ENCODE data around the gene RSL1D1.
"Not testable (repeated sequence)": the region's sequence is repeated elsewhere in the genome, so short reads cannot be mapped to it uniquely, and the experiment has no call there.

The RSL1D1 gene

GRCh38 chr16:11844499-11844898 lies 6.8 kb downstream of the RSL1D1 start:
- Histone ChIP-seq H3K4me1 (ENCODE audit: control insufficient read depth, insufficient read depth, low read length, unreplicated experiment) (peaks cover 16% of the 10 kb centered on the region), H3K79me2 (ENCODE audit: control insufficient read depth, insufficient read depth, low read length, unreplicated experiment) (peaks cover 48% of the 10 kb centered on the region), H2AFZ (ENCODE audit: low read length, unreplicated experiment) (no peak overlapping the region), H3K27ac (ENCODE audit: low read depth, low read length) (no peak overlapping the region), H3K4me3 (ENCODE audit: low read depth, low read length) (no peak overlapping the region), H3K27me3 (ENCODE audit: insufficient read depth, low read length) (no peaks in the 10 kb centered on the region), H3K36me3 (ENCODE audit: insufficient read depth, low read length) (peaks cover 58% of the 10 kb centered on the region)

DNA sequence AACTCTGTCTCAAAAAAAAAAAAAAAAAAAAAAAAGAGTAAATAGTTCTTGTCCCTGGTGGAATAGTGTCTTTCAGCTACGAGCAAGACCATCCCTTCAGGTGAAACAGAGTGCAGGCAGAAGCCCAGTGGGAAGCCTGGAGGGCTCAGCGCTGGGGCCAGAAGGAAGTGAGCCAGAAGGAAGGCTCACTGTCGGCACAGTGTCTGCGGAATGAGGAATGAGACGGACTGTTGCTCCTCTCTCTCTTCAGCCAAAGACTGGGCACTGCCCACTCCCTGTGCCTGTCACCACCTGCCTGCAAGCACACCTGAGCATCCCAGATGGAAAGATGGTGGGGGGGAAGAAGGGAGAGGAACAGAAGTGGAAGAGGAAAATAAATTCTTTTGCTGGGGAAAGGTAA lies 7.5 kb downstream of the RSL1D1 start:
- H3K27ac ChIP-seq (ENCODE audit: low read depth, low read length): no peak overlapping the region
- no peaks in the 10 kb centered on the region for H3K27me3 ChIP-seq (ENCODE audit: insufficient read depth, low read length)
- H3K4me3 ChIP-seq (ENCODE audit: low read depth, low read length): no peak overlapping the region
- H3K36me3 ChIP-seq (ENCODE audit: insufficient read depth, low read length): peaks cover 60% of the 10 kb centered on the region
- H2AFZ ChIP-seq (ENCODE audit: low read length, unreplicated experiment): no peak overlapping the region
- peaks cover 9% of the 10 kb centered on the region for H3K4me1 ChIP-seq (ENCODE audit: control insufficient read depth, insufficient read depth, low read length, unreplicated experiment)
- peaks cover 41% of the 10 kb centered on the region for H3K79me2 ChIP-seq (ENCODE audit: control insufficient read depth, insufficient read depth, low read length, unreplicated experiment)

GRCh38 chr16:11843206-11843605 lies 8.1 kb downstream of the RSL1D1 start:
- no peak overlapping the region for H2AFZ ChIP-seq (ENCODE audit: low read length, unreplicated experiment)
- peaks cover 3% of the 10 kb centered on the region for H3K4me1 ChIP-seq (ENCODE audit: control insufficient read depth, insufficient read depth, low read length, unreplicated experiment)
- H3K79me2 ChIP-seq (ENCODE audit: control insufficient read depth, insufficient read depth, low read length, unreplicated experiment): peaks cover 35% of the 10 kb centered on the region
- H3K36me3 ChIP-seq (ENCODE audit: insufficient read depth, low read length): peaks cover 58% of the 10 kb centered on the region
- H3K27ac ChIP-seq (ENCODE audit: low read depth, low read length): no peak overlapping the region
- H3K27me3 ChIP-seq (ENCODE audit: insufficient read depth, low read length): no peaks in the 10 kb centered on the region
- H3K4me3 ChIP-seq (ENCODE audit: low read depth, low read length): no peak overlapping the region

- H3K36me3 ChIP-seq (ENCODE audit: insufficient read depth, low read length): peaks cover 48% of the 10 kb centered on the region
- peaks cover 16% of the 10 kb centered on the region for H3K79me2 ChIP-seq (ENCODE audit: control insufficient read depth, insufficient read depth, low read length, unreplicated experiment)
- no peak overlapping the region for H2AFZ ChIP-seq (ENCODE audit: low read length, unreplicated experiment)
- H3K27ac ChIP-seq (ENCODE audit: low read depth, low read length): no peak overlapping the region
- no peak overlapping the region for H3K4me3 ChIP-seq (ENCODE audit: low read depth, low read length)
- peaks cover 12% of the 10 kb centered on the region for H3K4me1 ChIP-seq (ENCODE audit: control insufficient read depth, insufficient read depth, low read length, unreplicated experiment)
- no peaks in the 10 kb centered on the region for H3K27me3 ChIP-seq (ENCODE audit: insufficient read depth, low read length)
Observed at GRCh38 chr16:11841026-11841425, 10.3 kb downstream of the RSL1D1 start.

GRCh38 chr16:11836650-11837244 lies 14.6 kb downstream of the RSL1D1 start:
- no peaks in the 10 kb centered on the region for H3K27me3 ChIP-seq (ENCODE audit: insufficient read depth, low read length)

GRCh38 chr16:11835891-11836649 lies 15.3 kb downstream of the RSL1D1 start:
- peaks cover 37% of the 10 kb centered on the region for H3K4me1 ChIP-seq (ENCODE audit: control insufficient read depth, insufficient read depth, low read length, unreplicated experiment)
- H3K27ac ChIP-seq (ENCODE audit: low read depth, low read length): peak overlapping the region; percentile 95
- no peaks in the 10 kb centered on the region for H3K27me3 ChIP-seq (ENCODE audit: insufficient read depth, low read length)

More at GRCh38 chr16:11836650-11837244, 14.6 kb downstream of the RSL1D1 start:
- Histone ChIP-seq H3K4me1 (ENCODE audit: control insufficient read depth, insufficient read depth, low read length, unreplicated experiment) (peaks cover 37% of the 10 kb centered on the region), H3K79me2 (ENCODE audit: control insufficient read depth, insufficient read depth, low read length, unreplicated experiment) (no peaks in the 10 kb centered on the region), H2AFZ (ENCODE audit: low read length, unreplicated experiment) (no peak overlapping the region), H3K36me3 (ENCODE audit: insufficient read depth, low read length) (peaks cover 29% of the 10 kb centered on the region), H3K27ac (ENCODE audit: low read depth, low read length) (peak overlapping the region; percentile 95), H3K4me3 (ENCODE audit: low read depth, low read length) (no peak overlapping the region)

GRCh38 chr16:11835309-11835708 lies 16.0 kb downstream of the RSL1D1 start:
- peaks cover 37% of the 10 kb centered on the region for H3K4me1 ChIP-seq (ENCODE audit: control insufficient read depth, insufficient read depth, low read length, unreplicated experiment)
- no peak overlapping the region for H2AFZ ChIP-seq (ENCODE audit: low read length, unreplicated experiment)
- H3K27me3 ChIP-seq (ENCODE audit: insufficient read depth, low read length): no peaks in the 10 kb centered on the region
- H3K36me3 ChIP-seq (ENCODE audit: insufficient read depth, low read length): peaks cover 20% of the 10 kb centered on the region
- H3K27ac ChIP-seq (ENCODE audit: low read depth, low read length): peak overlapping the region; percentile 95
- H3K79me2 ChIP-seq (ENCODE audit: control insufficient read depth, insufficient read depth, low read length, unreplicated experiment): no peaks in the 10 kb centered on the region
- no peak overlapping the region for H3K4me3 ChIP-seq (ENCODE audit: low read depth, low read length)

More at GRCh38 chr16:11835891-11836649, 15.3 kb downstream of the RSL1D1 start:
- Histone ChIP-seq H3K36me3 (ENCODE audit: insufficient read depth, low read length) (peaks cover 25% of the 10 kb centered on the region), H3K4me3 (ENCODE audit: low read depth, low read length) (no peak overlapping the region), H2AFZ (ENCODE audit: low read length, unreplicated experiment) (no peak overlapping the region), H3K79me2 (ENCODE audit: control insufficient read depth, insufficient read depth, low read length, unreplicated experiment) (no peaks in the 10 kb centered on the region)

GRCh38 chr16:11833951-11834695 lies 17.2 kb downstream of the RSL1D1 start:
- no peaks in the 10 kb centered on the region for H3K27me3 ChIP-seq (ENCODE audit: insufficient read depth, low read length)
- H3K36me3 ChIP-seq (ENCODE audit: insufficient read depth, low read length): peaks cover 11% of the 10 kb centered on the region
- peak overlapping the region; percentile 95 for H3K27ac ChIP-seq (ENCODE audit: low read depth, low read length)
- H2AFZ ChIP-seq (ENCODE audit: low read length, unreplicated experiment): no peak overlapping the region
- H3K4me1 ChIP-seq (ENCODE audit: control insufficient read depth, insufficient read depth, low read length, unreplicated experiment): peaks cover 37% of the 10 kb centered on the region
- H3K4me3 ChIP-seq (ENCODE audit: low read depth, low read length): peak overlapping the region; percentile 35
- no peaks in the 10 kb centered on the region for H3K79me2 ChIP-seq (ENCODE audit: control insufficient read depth, insufficient read depth, low read length, unreplicated experiment)

DNA sequence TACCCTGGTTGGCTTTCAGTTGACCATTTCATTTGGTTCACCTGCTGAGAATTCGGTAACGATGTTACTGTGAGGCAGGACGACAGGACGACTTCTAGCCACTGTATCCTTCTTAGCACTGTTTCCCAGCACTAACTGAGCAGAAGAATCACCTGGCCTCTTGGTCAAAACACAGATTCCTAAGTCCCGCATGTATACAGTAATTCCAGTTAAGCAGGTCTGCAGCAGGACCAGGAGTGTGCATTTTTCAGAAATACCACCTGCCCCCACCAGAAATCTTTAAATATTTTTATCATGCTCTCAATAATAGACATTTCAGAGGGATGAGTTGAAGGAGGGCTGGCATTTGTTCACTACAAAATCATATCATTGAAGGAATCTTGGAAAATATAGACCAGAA lies 22.6 kb downstream of the RSL1D1 start:
- Histone ChIP-seq H3K27ac (ENCODE audit: low read depth, low read length) (no peak overlapping the region), H3K36me3 (ENCODE audit: insufficient read depth, low read length) (no peaks in the 10 kb centered on the region)

DNA sequence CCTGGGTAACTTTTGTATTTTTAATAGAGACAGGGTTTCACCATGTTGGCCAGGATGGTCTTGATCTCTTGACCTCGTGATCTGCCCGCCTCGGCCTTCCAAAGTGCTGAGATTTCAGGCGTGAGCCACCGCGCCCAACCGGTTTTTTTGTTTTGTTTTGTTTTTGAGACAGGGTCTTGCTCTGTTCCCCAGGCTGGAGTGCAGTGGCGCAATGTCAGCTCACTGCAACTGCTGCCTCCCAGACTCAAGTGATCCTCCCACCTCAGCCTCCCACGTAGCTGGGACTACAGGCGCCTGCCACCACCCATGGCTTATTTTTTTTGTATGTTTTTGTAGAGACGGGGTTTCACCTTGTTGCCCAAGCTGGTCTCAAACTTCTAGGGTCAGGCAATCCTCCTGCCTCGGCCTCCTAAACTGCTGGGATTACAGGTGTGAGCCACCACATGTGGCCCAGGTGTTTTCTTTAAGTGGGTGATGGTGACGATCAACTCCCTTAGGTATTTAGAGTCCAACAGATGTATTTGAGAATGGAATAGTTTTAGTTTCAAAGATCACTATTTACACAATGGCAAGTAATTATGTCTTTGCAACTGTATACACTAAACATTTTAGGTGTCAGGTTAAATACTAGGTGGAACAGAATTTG lies 25.7 kb downstream of the RSL1D1 start:
- H3K79me2 ChIP-seq (ENCODE audit: control insufficient read depth, insufficient read depth, low read length, unreplicated experiment); H3K27ac ChIP-seq (ENCODE audit: low read depth, low read length); H2AFZ ChIP-seq (ENCODE audit: low read length, unreplicated experiment); H3K4me3 ChIP-seq (ENCODE audit: low read depth, low read length); H3K27me3 ChIP-seq (ENCODE audit: insufficient read depth, low read length); H3K4me1 ChIP-seq (ENCODE audit: control insufficient read depth, insufficient read depth, low read length, unreplicated experiment); H3K36me3 ChIP-seq (ENCODE audit: insufficient read depth, low read length): not testable (repeated sequence)

More for the DNA sequence above, 22.6 kb downstream of the RSL1D1 start:
- H3K4me1 ChIP-seq (ENCODE audit: control insufficient read depth, insufficient read depth, low read length, unreplicated experiment): peaks cover 9% of the 10 kb centered on the region
- H3K79me2 ChIP-seq (ENCODE audit: control insufficient read depth, insufficient read depth, low read length, unreplicated experiment): no peaks in the 10 kb centered on the region
- no peaks in the 10 kb centered on the region for H3K27me3 ChIP-seq (ENCODE audit: insufficient read depth, low read length)
- no peak overlapping the region for H2AFZ ChIP-seq (ENCODE audit: low read length, unreplicated experiment)
- H3K4me3 ChIP-seq (ENCODE audit: low read depth, low read length): no peak overlapping the region
